Body of pancreas (tissue), 4 donors: ENCODE results near the gene XPO6.

Source experiments
- CTCF ChIP-seq, 7 experiments: fragments of 450-650 bp in 4 of 7; fragments of 200-600 bp in 3 of 7; sonication (generic) in 3 of 7; IDR thresholded peaks; one replicate each; pipeline ENCODE4 v1.5.1; 2016 to 2019; ENCODE audit warnings: antibody characterized with exemption in 7 of 7
- POLR2A ChIP-seq, 3 donors: fragments of 450-650 bp; IDR thresholded peaks; one replicate each; pipeline ENCODE4 v1.6.1; 2016; ENCODE audit warnings: antibody characterized with exemption in 3 of 3, mild to moderate bottlenecking in 2 of 3

GRCh38 chr16:28196387-28196987 is 15.3 kb downstream of the XPO6 start:
- TF ChIP-seq CTCF (IDR thresholded peaks at IDR 0.05): no peak
- TF ChIP-seq POLR2A (IDR thresholded peaks at IDR 0.05): no peak
